Mucosa of descending colon (tissue), 3 donors: ENCODE data around the gene RAB6B. TPM values are rescaled to one million over a fixed set of nuclear protein-coding genes. Genes with fewer than 3 reads are reported as not detected.

Source experiments
- ATAC-seq: fragments of 200-7000 bp; cut with Tn5 transposase; one replicate; pipeline ENCODE4 v1.9.1; 2020; ENCODE audit warnings: mild to moderate bottlenecking, moderate library complexity
- DNase-seq, 3 donors: peaks; one replicate each; pipeline ENCODE4 v3.0.0-alpha.2; 2020
- H3K36me3 ChIP-seq: fragments of 200-600 bp; one replicate; pipeline ENCODE4 v1.8.0; 2021; ENCODE audit warnings: low read depth, mild to moderate bottlenecking
- H3K4me1 ChIP-seq: fragments of 200-600 bp; one replicate; pipeline ENCODE4 v1.8.0; 2021; ENCODE audit warnings: low read depth, mild to moderate bottlenecking
- H3K4me3 ChIP-seq: fragments of 200-600 bp; one replicate; pipeline ENCODE4 v1.8.0; 2021; ENCODE audit warnings: mild to moderate bottlenecking
- H3K9me3 ChIP-seq: fragments of 200-600 bp; one replicate; pipeline ENCODE4 v1.8.0; 2021; ENCODE audit warnings: mild to moderate bottlenecking
- CTCF ChIP-seq: fragments of 200-600 bp; IDR thresholded peaks from one replicate; pipeline ENCODE4 v1.8.0; 2022; ENCODE audit warnings: antibody characterized with exemption, mild to moderate bottlenecking
- intact Hi-C, 2 donors: fragments of 100-400 bp; cut with DNase I in 1 of 2; cut with micrococcal nuclease in 1 of 2; formaldehyde crosslinking; loops; one replicate each; pipeline versions ENCODE4 v1.11.0 to v1.11.1; 2022; cut with DNase I, micrococcal nuclease
- total RNA-seq, 3 donors: library from RNA; stranded (reverse); fragmentation: NEBNext Ultra II Directional in 2 of 3; extraction: Animal tissue kit (Norgen Biotek cat#: 25700) in 2 of 3; gene quantifications; one replicate each; pipeline versions ENCODE4 v1.2.1 to v1.2.4, GENCODE V29; 2021 to 2023
- donor health status: DM: no; HTN: no; CAD: no; lungs with moderate emphysema.
- donor health status: DM: no; HTN: no; CAD: no.
- donor health status: DM: no; HTN: yes; CAD: no.

The RAB6B gene
- total RNA-seq, 3 donors from 2014 or later, result 4.1 to 11.6 (median 4.8) TPM

DNA sequence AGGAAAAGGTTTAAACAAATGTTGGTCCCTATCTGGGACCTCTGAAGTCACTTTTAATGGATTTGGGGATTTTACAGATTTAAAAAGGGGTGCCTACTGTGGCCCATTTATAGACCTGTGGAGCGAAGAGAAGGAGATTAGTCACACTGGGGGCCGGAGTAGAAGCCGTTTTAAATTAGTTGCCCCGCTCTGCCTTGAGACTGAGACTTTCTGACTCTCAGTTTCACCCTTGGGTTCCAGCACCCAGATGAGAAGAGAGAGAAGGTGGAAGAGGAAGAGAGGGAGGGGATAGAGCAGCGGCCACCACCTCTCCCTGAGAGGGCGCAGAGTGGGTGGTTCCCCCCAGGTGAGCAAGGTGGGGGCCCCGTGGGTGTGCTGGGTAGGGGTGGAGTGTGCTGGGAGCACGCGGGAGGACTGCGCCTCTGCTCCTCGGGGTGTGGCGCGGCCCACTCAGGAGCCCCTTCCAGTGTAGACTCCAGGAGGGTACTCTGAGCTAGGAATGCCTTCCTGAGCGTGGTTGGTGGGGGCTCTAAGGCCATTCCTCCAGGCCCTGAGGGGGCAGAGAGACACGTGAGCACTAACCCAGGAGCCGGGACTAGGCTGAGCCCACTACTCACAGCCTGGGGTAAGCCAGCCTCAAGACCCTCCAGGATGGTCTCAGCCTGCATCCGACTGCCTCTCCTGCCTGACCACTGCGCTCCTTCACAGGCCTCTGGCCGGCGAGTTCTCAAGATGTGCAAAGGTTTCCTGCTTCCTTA is 32.6 kb upstream of the RAB6B start:
- no peak for ATAC-seq

GRCh38 chr3:133927540-133928066 is 31.9 kb upstream of the RAB6B start:
- peak; percentile 80 for ATAC-seq
- intact Hi-C loops, result loop anchor here (5.0 kb wide), 1 partner anchor 105 kb away; no protein-coding TSS in a partner anchor
- Histone ChIP-seq H3K36me3 (no peaks in the 10 kb centered on the region), H3K9me3 (no peaks in the 10 kb centered on the region), H3K4me3 (no peak overlapping the region), H3K4me1 (peaks cover 5% of the 10 kb centered on the region)
- peak in 2 of 3 donors; percentile 58 to 71 for DNase-seq
- TF ChIP-seq CTCF, result peak; percentile 72

More for the DNA sequence above, 32.6 kb upstream of the RAB6B start:
- intact Hi-C loops, result loop anchor here (5.0 kb wide), 1 partner anchor 106 kb away; no protein-coding TSS in a partner anchor
- Histone ChIP-seq H3K9me3 (no peaks in the 10 kb centered on the region), H3K4me1 (peaks cover 5% of the 10 kb centered on the region), H3K36me3 (no peaks in the 10 kb centered on the region), H3K4me3 (no peak overlapping the region)
- TF ChIP-seq CTCF, result no peak
- no peak for DNase-seq

DNA sequence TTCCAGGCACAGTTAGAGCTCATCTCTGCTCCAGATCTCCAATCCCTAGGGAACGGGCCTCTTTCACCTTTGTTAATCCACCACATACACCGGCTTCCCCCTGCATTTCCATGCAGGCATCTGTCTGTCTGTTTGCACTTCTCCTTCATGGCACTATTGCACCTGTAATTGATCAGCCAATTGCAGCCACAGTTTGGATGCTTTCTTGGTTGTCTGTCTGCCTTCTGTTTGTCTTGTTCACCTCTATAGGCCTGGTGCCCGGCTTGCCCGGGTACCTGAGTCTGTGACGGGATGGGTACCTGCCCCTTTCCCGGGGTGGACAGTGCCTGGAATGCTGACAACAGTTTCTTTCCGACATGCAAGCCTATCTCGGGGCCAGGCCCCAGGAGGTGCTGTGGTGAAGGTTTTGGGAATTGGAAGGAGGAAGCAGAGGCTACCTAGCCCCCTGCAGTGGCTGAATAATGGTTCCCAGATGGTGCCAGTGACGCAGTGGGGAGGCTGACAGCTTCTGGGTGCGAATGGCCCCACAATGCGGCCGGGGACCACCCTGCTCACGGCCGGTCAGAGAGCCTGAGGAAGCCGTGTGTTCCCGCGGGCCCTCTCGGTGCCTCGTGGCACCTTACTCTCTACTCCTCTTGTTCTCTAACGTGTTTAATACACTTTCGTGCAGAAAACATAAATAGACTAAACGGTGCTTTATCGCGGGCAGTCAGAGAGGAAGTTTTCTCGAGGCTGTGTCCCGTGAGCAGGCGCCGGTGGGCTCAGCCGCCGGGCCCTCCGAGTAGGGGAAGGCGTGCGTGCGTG is 31.3 kb upstream of the RAB6B start:
- Histone ChIP-seq H3K4me1 (peaks cover 5% of the 10 kb centered on the region), H3K4me3 (no peak overlapping the region), H3K36me3 (no peaks in the 10 kb centered on the region), H3K9me3 (no peaks in the 10 kb centered on the region)
- DNase-seq (no peak), ATAC-seq (no peak)
- intact Hi-C loops, result loop anchor here (5.0 kb wide), 1 partner anchor 105 kb away; no protein-coding TSS in a partner anchor
- TF ChIP-seq CTCF, result no peak

GRCh38 chr3:133925960-133926735 is 30.5 kb upstream of the RAB6B start:
- H3K36me3 ChIP-seq, result no peaks in the 10 kb centered on the region
- intact Hi-C loops, result loop anchor here (5.0 kb wide), 1 partner anchor 104 kb away; no protein-coding TSS in a partner anchor
- H3K9me3 ChIP-seq, result no peaks in the 10 kb centered on the region
- peaks cover 5% of the 10 kb centered on the region for H3K4me1 ChIP-seq
- DNase-seq (no peak), ATAC-seq (no peak)
- no peak for TF ChIP-seq CTCF
- no peak overlapping the region for H3K4me3 ChIP-seq

GRCh38 chr3:133924041-133924440 is 28.4 kb upstream of the RAB6B start:
- no peak for ATAC-seq
- Histone ChIP-seq H3K36me3 (no peaks in the 10 kb centered on the region), H3K4me3 (no peak overlapping the region), H3K9me3 (no peaks in the 10 kb centered on the region), H3K4me1 (peaks cover 5% of the 10 kb centered on the region)
- intact Hi-C loops, result no loop called here
- no peak for DNase-seq
- no peak for TF ChIP-seq CTCF
